DLD1 (cell line): ENCODE results near the gene ERC2.
"Not testable (repeated sequence)": the region's sequence is repeated elsewhere in the genome, so short reads cannot be mapped to it uniquely, and the experiment has no call there.

Experiments used
- in situ Hi-C: cut with HindIII; loops from 2 replicates; pipeline ENCODE4 v1.10.0; 2017; ENCODE audit warnings: low sequenced_read_pairs

ERC2 gene

GRCh38 chr3:56089739-56090138, 378.5 kb downstream of the ERC2 start:
- in situ Hi-C loops: no loop called here

- in situ Hi-C loops: no loop called here
Measured at GRCh38 chr3:56087451-56088053, 380.7 kb downstream of the ERC2 start.

GRCh38 chr3:56086355-56086754, 381.9 kb downstream of the ERC2 start:
- in situ Hi-C loops: no loop called here

- in situ Hi-C loops: no loop called here
Measured at GRCh38 chr3:56081246-56081645, 387.0 kb downstream of the ERC2 start.

GRCh38 chr3:56076746-56077145, 391.5 kb downstream of the ERC2 start:
- in situ Hi-C loops: no loop called here

GRCh38 chr3:56075089-56075488, 393.2 kb downstream of the ERC2 start:
- in situ Hi-C loops: no loop called here

- in situ Hi-C loops: no loop called here
Measured at GRCh38 chr3:56069766-56070165, 398.5 kb downstream of the ERC2 start.

GRCh38 chr3:56066405-56066804, 401.9 kb downstream of the ERC2 start:
- in situ Hi-C loops: not testable (repeated sequence)

GRCh38 chr3:56064684-56065083, 403.6 kb downstream of the ERC2 start:
- in situ Hi-C loops: no loop called here

- in situ Hi-C loops: no loop called here
Measured at GRCh38 chr3:56061279-56061626, 407.0 kb downstream of the ERC2 start.

- in situ Hi-C loops: no loop called here
Measured at GRCh38 chr3:56060521-56061278, 407.6 kb downstream of the ERC2 start.

- in situ Hi-C loops: no loop called here
Measured at GRCh38 chr3:56059731-56060130, 408.5 kb downstream of the ERC2 start.

GRCh38 chr3:56055951-56056350, 412.3 kb downstream of the ERC2 start:
- in situ Hi-C loops: no loop called here

- in situ Hi-C loops: no loop called here
Measured at GRCh38 chr3:56055546-56055945, 412.7 kb downstream of the ERC2 start.

GRCh38 chr3:56054844-56055243, 413.4 kb downstream of the ERC2 start:
- in situ Hi-C loops: no loop called here

- in situ Hi-C loops: no loop called here
Measured at GRCh38 chr3:56053727-56054126, 414.5 kb downstream of the ERC2 start.

GRCh38 chr3:56052188-56052587, 416.1 kb downstream of the ERC2 start:
- in situ Hi-C loops: no loop called here

- in situ Hi-C loops: no loop called here
Measured at GRCh38 chr3:56051052-56051451, 417.2 kb downstream of the ERC2 start.

- in situ Hi-C loops: no loop called here
Measured at GRCh38 chr3:56048946-56049345, 419.3 kb downstream of the ERC2 start.

GRCh38 chr3:56048331-56048730, 419.9 kb downstream of the ERC2 start:
- in situ Hi-C loops: no loop called here

- in situ Hi-C loops: no loop called here
Measured at GRCh38 chr3:56042326-56042951, 425.8 kb downstream of the ERC2 start.

- in situ Hi-C loops: no loop called here
Measured at GRCh38 chr3:56025326-56025725, 442.9 kb downstream of the ERC2 start.
